ENCODE results near the gene RGS7.

DNA sequence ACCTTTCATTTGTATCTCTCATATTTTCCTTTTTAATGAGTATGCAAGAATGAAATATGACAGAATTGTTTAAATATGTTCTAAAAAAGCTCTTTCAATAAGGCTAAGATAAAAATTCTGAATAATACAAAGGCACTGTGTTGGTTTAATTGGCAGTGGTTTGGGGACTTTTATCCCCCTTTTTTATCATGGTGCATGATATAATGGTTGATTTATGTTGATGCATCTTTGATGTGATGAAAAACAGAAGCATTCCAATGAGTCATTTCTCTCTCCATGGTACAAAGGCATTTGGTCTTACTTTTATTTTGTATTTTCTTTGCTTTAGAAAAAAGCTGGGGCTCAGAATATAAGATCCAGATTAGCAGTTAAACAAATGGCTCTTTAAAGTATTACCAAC is 617.9 kb downstream of the RGS7 start:
- TF ChIP-seq, protein P1, sequence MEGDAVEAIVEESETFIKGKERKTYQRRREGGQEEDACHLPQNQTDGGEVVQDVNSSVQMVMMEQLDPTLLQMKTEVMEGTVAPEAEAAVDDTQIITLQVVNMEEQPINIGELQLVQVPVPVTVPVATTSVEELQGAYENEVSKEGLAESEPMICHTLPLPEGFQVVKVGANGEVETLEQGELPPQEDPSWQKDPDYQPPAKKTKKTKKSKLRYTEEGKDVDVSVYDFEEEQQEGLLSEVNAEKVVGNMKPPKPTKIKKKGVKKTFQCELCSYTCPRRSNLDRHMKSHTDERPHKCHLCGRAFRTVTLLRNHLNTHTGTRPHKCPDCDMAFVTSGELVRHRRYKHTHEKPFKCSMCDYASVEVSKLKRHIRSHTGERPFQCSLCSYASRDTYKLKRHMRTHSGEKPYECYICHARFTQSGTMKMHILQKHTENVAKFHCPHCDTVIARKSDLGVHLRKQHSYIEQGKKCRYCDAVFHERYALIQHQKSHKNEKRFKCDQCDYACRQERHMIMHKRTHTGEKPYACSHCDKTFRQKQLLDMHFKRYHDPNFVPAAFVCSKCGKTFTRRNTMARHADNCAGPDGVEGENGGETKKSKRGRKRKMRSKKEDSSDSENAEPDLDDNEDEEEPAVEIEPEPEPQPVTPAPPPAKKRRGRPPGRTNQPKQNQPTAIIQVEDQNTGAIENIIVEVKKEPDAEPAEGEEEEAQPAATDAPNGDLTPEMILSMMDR (conservative IDR thresholded peaks at IDR 0.05 in 1 of 2, IDR thresholded peaks at IDR 0.05 in 1 of 2; ENCODE audit: extremely low read depth in 1 of 2, insufficient read depth in 1 of 2, low read depth in 1 of 2, low read length in 2 of 2) = no peak
- TF ChIP-seq EZH2 (IDR thresholded peaks at IDR 0.05; ENCODE audit: borderline replicate concordance, low read length) = no peak

All from mammary epithelial cell (primary cell).